AG10803 (cell line): ENCODE results near the gene RPRML.
A peak's percentile ranks its signal among the peaks of the same experiment; 100 is the strongest.
"Not testable (repeated sequence)": the region's sequence is repeated elsewhere in the genome, so short reads cannot be mapped to it uniquely, and the experiment has no call there.

Source experiments
- DNase-seq: peaks from one replicate; pipeline ENCODE4 v3.0.0; 2010; ENCODE audit warnings: low read depth
- H3K4me3 ChIP-seq: 2 replicates; pipeline ENCODE4 v1.5.1; 2011; ENCODE audit warnings: mild to moderate bottlenecking, low read length, control low read depth
- CTCF ChIP-seq: conservative IDR thresholded peaks from 2 replicates; pipeline ENCODE4 v1.5.1; 2011; ENCODE audit warnings: mild to moderate bottlenecking, low read length, control low read depth, inconsistent platforms

Gene RPRML

GRCh38 chr17:46979147-46979863 lies at the start of gene RPRML:
Gene RPRML (minus strand): TSS chr17:46979253. CDS start chr17:46979007, 246 bp downstream.
- TF ChIP-seq CTCF: no peak
- H3K4me3 ChIP-seq: peak within 1 kb of the TSS; percentile 31
- DNase-seq: no peak

DNA sequence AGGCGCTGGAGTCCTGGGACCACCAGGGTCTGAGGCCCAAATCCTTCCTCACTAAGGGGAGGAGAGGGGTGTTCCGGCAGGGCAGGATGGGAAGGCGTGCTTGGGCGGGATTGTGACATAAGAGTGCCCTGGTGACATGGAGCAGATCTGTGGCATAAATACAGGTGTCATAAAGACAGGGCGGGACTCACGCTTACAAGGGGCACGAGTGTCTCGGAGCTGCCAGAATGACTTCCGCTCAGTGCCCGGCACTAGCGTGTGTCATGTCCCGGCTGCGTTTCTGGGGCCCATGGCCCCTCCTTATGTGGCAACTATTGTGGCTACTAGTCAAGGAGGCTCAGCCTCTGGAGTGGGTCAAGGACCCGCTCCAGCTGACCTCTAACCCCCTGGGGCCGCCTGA lies 37.9 kb upstream of the RPRML start:
- not testable (repeated sequence) for H3K4me3 ChIP-seq, DNase-seq

GRCh38 chr17:47013341-47013740 lies 34.3 kb upstream of the RPRML start:
- no peak for TF ChIP-seq CTCF
- no peak overlapping the region for H3K4me3 ChIP-seq
- peak; percentile 81 for DNase-seq

- TF ChIP-seq CTCF: no peak
- no peak overlapping the region for H3K4me3 ChIP-seq
Observed at GRCh38 chr17:47012457-47012856, 33.4 kb upstream of the RPRML start.

GRCh38 chr17:47009759-47010594 lies 30.9 kb upstream of the RPRML start:
- no peak for DNase-seq
- no peak for TF ChIP-seq CTCF

More at GRCh38 chr17:47012457-47012856, 33.4 kb upstream of the RPRML start:
- DNase-seq: no peak

GRCh38 chr17:47004906-47005305 lies 25.9 kb upstream of the RPRML start:
- no peak for DNase-seq
- TF ChIP-seq CTCF: no peak

More at GRCh38 chr17:47009759-47010594, 30.9 kb upstream of the RPRML start:
- no peak overlapping the region for H3K4me3 ChIP-seq

DNA sequence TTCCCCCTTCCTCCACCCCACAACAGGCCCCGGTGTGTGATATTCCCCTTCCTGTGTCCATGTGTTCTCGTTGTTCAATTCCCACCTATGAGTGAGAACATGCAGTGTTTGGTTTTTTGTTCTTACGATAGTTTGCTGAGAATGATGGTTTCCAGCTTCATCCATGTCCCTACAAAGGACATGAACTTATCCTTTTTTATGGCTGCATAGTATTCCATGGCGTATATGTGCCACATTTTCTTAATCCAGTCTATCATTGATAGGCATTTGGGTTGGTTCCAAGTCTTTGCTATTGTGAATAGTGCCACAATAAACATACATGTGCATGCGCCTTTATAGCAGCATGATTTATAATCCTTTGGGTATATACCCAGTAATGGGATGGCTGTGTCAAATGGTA lies 24.8 kb upstream of the RPRML start:
- DNase-seq, H3K4me3 ChIP-seq: not testable (repeated sequence)

More at GRCh38 chr17:47004906-47005305, 25.9 kb upstream of the RPRML start:
- no peak overlapping the region for H3K4me3 ChIP-seq
